Muscle of arm (tissue), 12 donors: ENCODE results near the gene SCTR. TPM values are rescaled to one million over a fixed set of nuclear protein-coding genes. Genes with fewer than 3 reads are reported as not detected.

Source experiments
- DNase-seq: peaks from one replicate; pipeline ENCODE4 v3.0.0-alpha.2; 2013
- polyA plus RNA-seq, 12 donors: library from polyadenylated mRNA; unstranded; fragments of 120-200 nt; gene quantifications; one replicate each; pipeline ENCODE4 v1.2.1, GENCODE V29; 2013; ENCODE audit not compliant: insufficient read length in 12 of 12

SCTR gene
- polyA plus RNA-seq, 12 donors = 0.60 to 2.9 (median 1.5) TPM; not detected in 3

- DNase-seq = no peak
Measured at GRCh38 chr2:119448427-119449141, 75.7 kb downstream of the SCTR start.

GRCh38 chr2:119446037-119446436 is 78.2 kb downstream of the SCTR start:
- no peak for DNase-seq

GRCh38 chr2:119442850-119443249 is 81.4 kb downstream of the SCTR start:
- DNase-seq = no peak

GRCh38 chr2:119442226-119442619 is 82.1 kb downstream of the SCTR start:
- DNase-seq = no peak

- no peak for DNase-seq
Measured at GRCh38 chr2:119441376-119442225, 82.7 kb downstream of the SCTR start.

GRCh38 chr2:119440873-119441272 is 83.4 kb downstream of the SCTR start:
- no peak for DNase-seq

GRCh38 chr2:119440501-119440870 is 83.8 kb downstream of the SCTR start:
- DNase-seq = no peak

GRCh38 chr2:119439574-119440500 is 84.4 kb downstream of the SCTR start:
- DNase-seq = no peak

GRCh38 chr2:119438726-119439284 is 85.5 kb downstream of the SCTR start:
- no peak for DNase-seq

- no peak for DNase-seq
Measured at GRCh38 chr2:119438128-119438656, 86.1 kb downstream of the SCTR start.

GRCh38 chr2:119436993-119437772 is 87.1 kb downstream of the SCTR start:
- no peak for DNase-seq

- no peak for DNase-seq
Measured at GRCh38 chr2:119435953-119436297, 88.4 kb downstream of the SCTR start.

- no peak for DNase-seq
Measured at GRCh38 chr2:119435081-119435952, 89.0 kb downstream of the SCTR start.

GRCh38 chr2:119434664-119435063 is 89.6 kb downstream of the SCTR start:
- no peak for DNase-seq

GRCh38 chr2:119433636-119434327 is 90.5 kb downstream of the SCTR start:
- DNase-seq = no peak

- DNase-seq = no peak
Measured at GRCh38 chr2:119432851-119433522, 91.3 kb downstream of the SCTR start.

GRCh38 chr2:119431976-119432850 is 92.1 kb downstream of the SCTR start:
- DNase-seq = peak; percentile 12
